SK-N-SH treated with all-trans-retinoic acid at 6 μM for 48 hours (cell line): ENCODE results near the gene GRIK2.

ENCODE experiments used
- ARNTL ChIP-seq: fragments of 450-650 bp; formaldehyde crosslinking; IDR thresholded peaks from 2 replicates; pipeline ENCODE4 v1.5.0; 2020; ENCODE audit warnings: low read depth, mild to moderate bottlenecking, moderate library complexity, borderline replicate concordance
- BACH2 ChIP-seq: fragments of 250-450 bp; sonication (Bioruptor Pico); IDR thresholded peaks from 2 replicates; pipeline ENCODE4 v1.9.0; 2021; ENCODE audit warnings: mild to moderate bottlenecking, borderline replicate concordance
- CREB5 ChIP-seq: fragments of 250-450 bp; sonication (Bioruptor Pico); IDR thresholded peaks from 2 replicates; pipeline ENCODE4 v1.5.1; 2020; ENCODE audit warnings: low read depth, mild to moderate bottlenecking, moderate library complexity
- ESRRG ChIP-seq: fragments of 250-450 bp; sonication (Bioruptor Pico); IDR thresholded peaks from 2 replicates; pipeline ENCODE4 v1.6.1; 2021; ENCODE audit warnings: mild to moderate bottlenecking
- OSR1 ChIP-seq: fragments of 250-450 bp; sonication (Bioruptor Pico); IDR thresholded peaks from 2 replicates; pipeline ENCODE4 v1.8.0; 2022; ENCODE audit warnings: moderate library complexity, mild to moderate bottlenecking, inconsistent platforms
- PATZ1 ChIP-seq: fragments of 250-450 bp; sonication (Bioruptor Pico); IDR thresholded peaks from 2 replicates; pipeline ENCODE4 v1.8.0; 2020; ENCODE audit warnings: mild to moderate bottlenecking, moderate library complexity, borderline replicate concordance
- RARB ChIP-seq: fragments of 250-450 bp; sonication (Bioruptor Pico); IDR thresholded peaks from 2 replicates; pipeline ENCODE4 v1.8.0; 2021; ENCODE audit warnings: mild to moderate bottlenecking, moderate library complexity
- SNAI2 ChIP-seq: fragments of 250-450 bp; sonication (Bioruptor Pico); IDR thresholded peaks from 2 replicates; pipeline ENCODE4 v1.5.0; 2020; ENCODE audit warnings: mild to moderate bottlenecking, moderate library complexity
- TCF4 ChIP-seq: fragments of 250-450 bp; sonication (Bioruptor Pico); IDR thresholded peaks from 2 replicates; pipeline ENCODE4 v1.8.0; 2021; ENCODE audit warnings: mild to moderate bottlenecking, moderate library complexity, borderline replicate concordance
- TOX ChIP-seq: fragments of 250-450 bp; sonication (Bioruptor Pico); IDR thresholded peaks from 2 replicates; pipeline ENCODE4 v1.8.0; 2021; ENCODE audit warnings: mild to moderate bottlenecking, moderate library complexity, borderline replicate concordance
- ZFP3 ChIP-seq: fragments of 250-450 bp; sonication (Bioruptor Pico); IDR thresholded peaks from 2 replicates; pipeline ENCODE4 v1.5.0; 2020; ENCODE audit warnings: mild to moderate bottlenecking, moderate library complexity
- ZFP30 ChIP-seq: fragments of 450-650 bp; formaldehyde crosslinking; IDR thresholded peaks from 2 replicates; pipeline ENCODE4 v1.5.0; 2022; ENCODE audit warnings: mild to moderate bottlenecking, moderate library complexity
- ZNF565 ChIP-seq: fragments of 450-650 bp; formaldehyde crosslinking; conservative IDR thresholded peaks from 2 replicates; pipeline ENCODE4 v1.5.0; 2020; ENCODE audit warnings: low read depth, mild to moderate bottlenecking, moderate library complexity
- ZNF8 ChIP-seq: fragments of 450-650 bp; formaldehyde crosslinking; IDR thresholded peaks from 2 replicates; pipeline ENCODE4 v1.5.0; 2020; ENCODE audit warnings: mild to moderate bottlenecking, moderate library complexity

- TF ChIP-seq TOX (CRISPR knock-in tag) (no peak), OSR1 (CRISPR knock-in tag) (no peak), RARB (CRISPR knock-in tag) (no peak), ZFP3 (CRISPR knock-in tag) (no peak), BACH2 (CRISPR knock-in tag) (no peak), SNAI2 (CRISPR knock-in tag) (no peak), TCF4 (CRISPR knock-in tag) (no peak), ZFP30 (CRISPR knock-in tag) (no peak), ZNF565 (CRISPR knock-in tag) (no peak), CREB5 (CRISPR knock-in tag) (no peak), PATZ1 (CRISPR knock-in tag) (no peak), ZNF8 (no peak), ARNTL (CRISPR knock-in tag) (no peak), ESRRG (no peak)
Measured at GRCh38 chr6:101956961-101957360, 563.5 kb downstream of the GRIK2 start.
